Activated CD4-positive, alpha-beta T cell treated with anti-CD3 and anti-CD28 coated beads, Interleukin-2, Interleukin-6, amounts not matched to agents 100 ng/mL and 50 ng/mL, durations not matched to agents 16 hours and 8 hours (primary cell): ENCODE data around the gene SSUH2.
"Not testable (repeated sequence)": the region's sequence is repeated elsewhere in the genome, so short reads cannot be mapped to it uniquely, and the experiment has no call there.

ENCODE experiments used
- DNase-seq: peaks from one replicate; pipeline ENCODE4 v3.0.0-alpha.2; 2020

The SSUH2 gene

DNA sequence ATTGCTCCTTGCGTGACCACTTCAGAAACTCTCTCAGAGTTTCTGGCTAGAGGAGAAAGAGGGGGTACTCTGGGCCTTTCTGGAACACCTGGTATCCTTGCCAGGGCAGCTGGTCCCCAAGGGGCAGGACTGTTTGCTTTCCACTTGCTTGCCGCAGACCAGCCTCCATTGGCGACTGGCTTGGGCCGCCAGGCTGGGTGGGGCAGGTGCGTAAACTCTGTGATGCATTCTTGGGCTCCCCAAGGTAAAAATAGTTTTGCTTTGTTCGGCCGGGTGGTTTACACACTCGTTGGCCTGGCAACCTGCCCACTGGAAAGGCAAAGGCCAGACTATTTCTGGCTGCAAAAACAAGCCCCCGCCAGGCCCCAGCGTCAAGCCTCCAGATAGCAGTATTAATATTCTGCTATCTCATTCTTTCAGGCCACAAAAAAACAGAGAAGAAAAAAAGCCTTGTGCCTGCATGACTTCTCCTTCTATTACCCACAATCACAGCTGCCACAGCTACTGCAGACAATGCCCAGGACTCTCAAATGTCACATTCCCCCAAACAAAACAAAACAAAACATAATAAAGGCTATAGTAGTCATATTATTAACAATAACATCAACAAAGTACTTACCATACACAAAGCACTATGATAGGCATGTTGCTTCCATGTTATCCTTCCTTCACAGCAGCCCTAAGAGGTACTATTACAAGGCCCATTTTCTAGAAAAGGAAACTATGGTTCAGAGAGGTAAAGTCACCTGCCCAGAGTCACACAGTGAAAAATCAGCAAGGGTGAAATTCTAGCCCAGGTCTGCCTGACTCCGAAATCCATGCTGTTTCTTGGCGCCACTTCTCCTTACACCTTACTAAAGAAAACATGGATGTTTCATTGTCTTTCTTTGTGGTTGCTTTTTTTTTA lies 14.0 kb upstream of the SSUH2 start:
- DNase-seq, result no peak

DNA sequence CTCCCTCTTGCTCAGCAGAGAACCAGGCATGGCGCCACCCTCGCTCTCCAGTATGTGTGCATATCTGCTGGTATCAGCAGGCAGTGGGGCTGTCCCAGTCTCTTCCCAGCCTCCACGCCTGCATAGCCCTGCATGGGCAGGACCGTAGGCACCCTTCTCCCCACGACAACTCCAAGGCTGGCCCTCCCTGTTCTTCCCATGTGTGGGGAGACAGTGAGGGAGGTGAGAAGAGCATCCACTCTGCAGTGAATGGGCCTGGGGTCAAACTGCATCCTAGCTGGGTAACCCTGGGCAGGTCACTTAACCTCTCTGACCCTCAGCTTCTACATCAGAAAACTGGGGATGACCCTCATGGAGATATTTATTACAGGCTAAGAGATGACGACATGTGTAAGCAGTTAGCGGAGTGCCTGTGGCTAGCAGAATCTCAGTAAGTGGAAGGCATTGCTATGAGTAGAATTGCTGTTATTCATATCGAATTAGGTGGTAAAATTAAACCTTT lies 13.3 kb upstream of the SSUH2 start:
- DNase-seq, result no peak

DNA sequence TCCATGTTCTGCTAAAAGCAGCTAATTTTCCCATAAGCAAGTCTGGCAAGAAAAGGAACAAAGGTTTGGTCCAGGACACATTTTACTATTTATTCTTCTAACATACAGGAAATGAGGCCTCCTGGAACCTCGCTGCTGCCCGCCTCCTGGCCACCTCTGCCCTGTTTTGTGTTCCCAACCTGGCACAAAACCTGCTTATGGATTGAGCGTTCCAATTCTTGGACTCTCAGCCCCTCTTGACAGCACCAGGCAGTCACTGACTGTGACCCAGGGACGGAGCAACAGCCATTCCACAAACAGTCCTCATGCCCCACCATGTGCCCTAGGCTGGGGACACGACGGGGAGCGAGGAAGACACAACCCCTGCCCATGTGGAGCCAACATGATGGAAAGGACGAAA lies 11.6 kb upstream of the SSUH2 start:
- no peak for DNase-seq

DNA sequence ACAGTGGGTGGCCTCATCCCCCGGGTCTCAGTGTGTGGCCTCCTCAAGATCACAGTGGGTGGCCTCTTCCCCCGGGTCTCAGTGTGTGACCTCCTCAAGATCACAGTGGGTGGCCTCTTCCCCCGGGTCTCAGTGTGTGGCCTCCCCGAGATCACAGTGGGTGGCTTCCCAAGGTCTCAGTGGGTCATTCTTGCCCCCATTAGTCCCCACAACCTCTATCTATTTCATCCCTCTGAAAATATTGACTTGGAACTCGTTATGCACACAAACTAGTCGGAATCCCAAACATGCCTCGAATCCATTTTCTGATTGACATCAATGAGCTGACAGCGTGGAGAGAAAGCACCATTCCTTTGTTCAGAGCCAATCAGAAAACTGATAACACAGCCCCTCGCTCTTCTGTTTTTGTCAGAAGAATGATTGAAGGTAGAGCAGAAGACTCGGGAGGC lies 10.8 kb upstream of the SSUH2 start:
- DNase-seq, result no peak

- not testable (repeated sequence) for DNase-seq
These were observed 10.2 kb upstream of the SSUH2 start for GRCh38 chr3:8654572-8655329.

- DNase-seq, result no peak
These were observed 9.3 kb upstream of the SSUH2 start for GRCh38 chr3:8653800-8654408.

DNA sequence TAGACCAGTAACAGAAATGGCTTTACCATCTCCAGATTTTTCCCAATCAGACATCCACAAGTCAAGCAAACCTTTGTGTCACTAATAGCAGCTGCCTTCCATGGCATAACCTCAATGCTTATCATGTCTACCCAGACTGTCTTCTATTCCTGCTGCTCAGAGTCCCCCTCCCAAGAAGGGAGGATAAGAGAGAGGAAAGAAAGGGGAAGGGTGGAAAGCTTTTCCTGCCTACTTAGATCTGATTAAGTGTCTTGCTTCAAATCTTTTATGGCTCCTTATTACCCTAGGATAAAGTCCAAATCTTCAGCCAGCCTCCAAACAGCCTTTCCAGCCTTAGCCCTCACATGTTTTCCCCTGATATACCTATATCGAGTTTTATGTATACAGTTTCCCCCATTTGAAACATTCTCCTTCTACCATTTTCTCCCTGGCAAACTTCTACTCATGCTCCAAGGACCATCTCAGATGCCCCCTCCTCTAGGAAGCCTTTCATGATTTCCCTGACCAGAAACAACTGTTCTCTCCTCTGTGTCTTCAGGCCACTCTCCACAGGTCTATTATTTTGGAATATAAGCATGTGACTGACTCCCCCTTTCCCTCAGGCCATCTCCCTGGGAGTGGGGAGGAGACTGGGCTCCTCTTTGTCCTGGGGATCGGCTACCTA lies 7.9 kb upstream of the SSUH2 start:
- DNase-seq, result no peak

DNA sequence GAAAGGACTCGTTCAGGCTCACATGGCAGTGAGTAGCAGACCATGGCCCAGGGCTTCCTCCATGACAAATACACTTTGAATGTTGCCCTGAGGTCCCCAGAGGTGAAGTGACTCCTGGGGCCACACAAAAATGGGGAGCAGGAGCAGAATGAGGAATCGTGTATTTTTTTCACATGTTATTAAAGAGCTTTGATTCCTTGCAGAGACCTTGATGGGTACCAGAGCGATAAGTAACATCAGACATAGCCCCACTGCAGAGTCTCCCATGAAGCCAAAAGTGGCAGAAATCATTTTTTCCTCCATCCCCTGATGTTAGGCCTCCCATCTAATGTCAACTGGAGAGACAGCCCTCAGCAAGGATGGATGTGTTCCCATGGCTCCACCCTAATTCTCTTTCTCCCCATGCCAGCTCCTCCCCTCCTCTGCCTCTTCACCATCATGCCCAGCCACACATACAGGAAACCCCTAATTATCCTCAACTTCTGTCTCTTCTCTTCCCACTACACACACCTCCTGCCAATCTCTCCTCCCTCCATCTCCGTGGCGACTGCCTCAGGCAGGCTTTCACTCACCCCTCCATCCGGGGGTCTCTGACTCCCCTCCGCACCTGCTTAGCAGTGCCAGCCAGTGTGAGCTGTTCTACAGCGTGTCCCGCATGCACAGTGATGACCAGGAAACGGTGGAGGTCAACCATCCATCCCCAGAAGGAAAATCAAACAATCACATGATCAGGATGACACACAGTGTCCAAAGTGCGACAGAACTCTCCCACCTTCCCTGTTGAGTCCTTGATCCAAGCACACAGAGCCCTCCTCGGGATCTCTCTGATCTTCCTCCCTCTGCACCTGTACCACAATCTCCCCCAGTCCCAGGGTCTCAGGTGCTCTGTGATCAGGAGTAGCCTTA lies 7.1 kb upstream of the SSUH2 start:
- no peak for DNase-seq

GRCh38 chr3:8650583-8651416 lies 6.2 kb upstream of the SSUH2 start:
- no peak for DNase-seq

GRCh38 chr3:8649757-8650156 lies 5.2 kb upstream of the SSUH2 start:
- no peak for DNase-seq

GRCh38 chr3:8648909-8649741 lies 4.5 kb upstream of the SSUH2 start:
- DNase-seq, result no peak

DNA sequence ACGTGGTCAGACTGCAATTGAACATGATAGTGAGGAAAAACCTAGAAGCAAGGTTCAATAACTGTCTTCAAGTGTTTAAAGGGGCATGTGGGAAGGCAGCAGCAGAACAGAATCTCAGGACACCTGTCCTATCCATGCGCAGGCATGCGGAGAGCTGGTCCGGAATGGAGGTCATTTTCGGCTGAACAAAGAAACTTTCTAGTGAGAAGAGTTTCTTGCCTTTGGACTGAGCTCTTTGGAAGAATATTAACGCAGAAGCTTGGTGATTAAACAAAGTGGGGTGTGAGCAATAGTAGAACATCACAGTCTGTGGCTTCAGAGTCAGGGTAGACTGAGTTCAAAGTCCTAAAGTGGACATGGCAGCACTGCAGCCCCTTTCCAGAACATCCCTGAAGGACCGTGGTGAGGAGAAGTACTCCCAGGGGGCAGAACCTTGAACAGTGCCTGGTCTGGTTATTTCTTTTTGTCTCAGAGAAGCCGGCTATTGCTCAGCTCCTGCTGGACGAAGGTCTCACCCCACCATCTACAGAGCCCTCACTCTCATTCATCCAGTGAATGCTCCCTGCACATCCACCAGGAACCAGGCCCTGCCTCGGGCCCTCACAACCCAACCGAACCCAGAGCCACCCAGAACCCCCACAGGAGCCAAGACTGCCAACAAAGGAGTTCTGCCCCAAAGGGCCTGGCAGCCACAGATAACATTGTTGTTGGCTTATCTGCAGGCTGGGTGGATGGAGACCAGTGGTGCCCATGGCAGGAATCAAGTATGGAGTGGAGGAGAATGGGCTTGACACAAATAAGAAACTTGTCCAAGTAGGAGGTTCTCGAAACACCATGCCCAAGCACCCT lies 2.8 kb upstream of the SSUH2 start:
- DNase-seq, result no peak

DNA sequence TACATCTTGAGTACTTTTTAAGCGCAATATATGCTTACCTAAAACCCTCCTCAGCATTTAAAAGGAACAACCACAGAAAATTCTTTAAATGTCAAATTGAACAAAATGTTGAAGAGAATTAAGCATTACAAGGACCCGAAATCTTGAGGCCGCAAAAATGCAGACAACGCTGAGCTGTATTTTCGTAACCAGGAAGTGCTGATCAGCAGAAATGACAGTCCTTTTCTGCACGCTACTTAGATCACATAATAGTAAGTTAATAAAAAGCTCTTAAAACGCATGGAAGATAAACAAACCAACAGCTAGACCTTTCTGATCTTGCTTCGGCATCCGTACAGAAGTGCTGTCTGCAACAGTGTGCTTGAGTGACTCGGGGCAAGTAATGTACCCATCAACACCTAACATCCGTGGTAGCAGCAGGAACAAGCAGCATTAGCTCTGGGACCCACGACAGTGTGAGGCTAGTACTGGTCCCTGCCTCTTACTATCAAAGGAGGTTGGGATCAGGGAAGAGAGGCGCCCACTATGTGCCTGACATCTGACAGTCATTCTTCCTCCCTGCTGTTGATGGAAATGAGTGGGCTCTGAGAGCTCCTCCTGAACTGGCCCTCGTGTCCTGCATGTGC lies 1.8 kb upstream of the SSUH2 start:
- no peak for DNase-seq

GRCh38 chr3:8645712-8646111 lies 1.1 kb upstream of the SSUH2 start:
- no peak for DNase-seq

DNA sequence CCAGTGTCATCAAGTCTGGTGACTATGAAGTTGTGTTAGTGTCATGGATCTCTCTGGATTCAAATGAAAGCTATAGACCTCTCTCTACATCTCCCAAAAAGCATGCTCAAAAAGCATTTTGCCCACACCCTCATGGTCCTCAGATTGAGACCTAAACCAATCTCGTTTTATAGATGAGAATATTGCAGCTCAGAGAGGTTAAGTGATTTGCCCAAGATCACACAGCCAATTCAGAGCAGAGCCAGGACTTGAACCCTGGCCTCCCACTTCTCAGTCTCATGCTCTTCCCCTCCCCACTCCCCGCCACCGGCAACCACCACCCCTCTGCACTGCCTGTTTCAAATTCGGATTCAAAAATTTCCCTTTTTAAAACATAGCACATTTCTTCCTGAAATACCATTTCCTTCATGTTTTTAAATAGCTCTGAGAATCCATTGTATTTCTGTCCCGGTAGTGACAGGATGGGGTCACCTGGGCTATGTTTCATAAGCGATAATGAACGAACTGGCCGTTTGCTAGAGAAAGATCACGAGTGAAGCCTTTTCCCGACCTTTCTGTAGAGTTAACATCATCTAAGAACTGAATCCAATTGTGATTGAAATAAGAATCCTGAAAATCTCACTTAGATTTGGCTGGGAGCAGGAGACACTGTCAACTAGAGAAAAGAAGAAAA lies 769 bp downstream of the SSUH2 start:
- DNase-seq, result no peak

GRCh38 chr3:8642001-8642400 lies 2.6 kb downstream of the SSUH2 start:
- DNase-seq, result no peak

GRCh38 chr3:8641472-8641871 lies 3.1 kb downstream of the SSUH2 start:
- no peak for DNase-seq

- DNase-seq, result no peak
These were observed 4.4 kb downstream of the SSUH2 start for GRCh38 chr3:8640223-8640622.
